ENCODE results near the gene LCLAT1. TPM values are rescaled to one million over a fixed set of nuclear protein-coding genes. Genes with fewer than 3 reads are reported as not detected.

LCLAT1 gene
- total RNA-seq, 1 experiment from 2014 or later, result 32.9 TPM

GRCh38 chr2:30527411-30527810 is 80.4 kb downstream of the LCLAT1 start:
- no peak overlapping the region for H2BK5ac ChIP-seq (ENCODE audit: insufficient read length, low read length)
- no peak overlapping the region for H3K4me2 ChIP-seq (ENCODE audit: insufficient read depth, insufficient read length, low read length)
- H3K23ac ChIP-seq (ENCODE audit: insufficient read length, low read depth, low read length), result no peak overlapping the region
- TF ChIP-seq, protein P1, sequence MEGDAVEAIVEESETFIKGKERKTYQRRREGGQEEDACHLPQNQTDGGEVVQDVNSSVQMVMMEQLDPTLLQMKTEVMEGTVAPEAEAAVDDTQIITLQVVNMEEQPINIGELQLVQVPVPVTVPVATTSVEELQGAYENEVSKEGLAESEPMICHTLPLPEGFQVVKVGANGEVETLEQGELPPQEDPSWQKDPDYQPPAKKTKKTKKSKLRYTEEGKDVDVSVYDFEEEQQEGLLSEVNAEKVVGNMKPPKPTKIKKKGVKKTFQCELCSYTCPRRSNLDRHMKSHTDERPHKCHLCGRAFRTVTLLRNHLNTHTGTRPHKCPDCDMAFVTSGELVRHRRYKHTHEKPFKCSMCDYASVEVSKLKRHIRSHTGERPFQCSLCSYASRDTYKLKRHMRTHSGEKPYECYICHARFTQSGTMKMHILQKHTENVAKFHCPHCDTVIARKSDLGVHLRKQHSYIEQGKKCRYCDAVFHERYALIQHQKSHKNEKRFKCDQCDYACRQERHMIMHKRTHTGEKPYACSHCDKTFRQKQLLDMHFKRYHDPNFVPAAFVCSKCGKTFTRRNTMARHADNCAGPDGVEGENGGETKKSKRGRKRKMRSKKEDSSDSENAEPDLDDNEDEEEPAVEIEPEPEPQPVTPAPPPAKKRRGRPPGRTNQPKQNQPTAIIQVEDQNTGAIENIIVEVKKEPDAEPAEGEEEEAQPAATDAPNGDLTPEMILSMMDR (conservative IDR thresholded peaks at IDR 0.05), result no peak
- H4K8ac ChIP-seq (replicated peaks; ENCODE audit: insufficient read length, low read depth, low read length), result no peak overlapping the region
- no peaks in the 10 kb centered on the region for H3K23me2 ChIP-seq (ENCODE audit: insufficient read length, low read depth, low read length, poor library complexity, severe bottlenecking)
- Mint-ChIP-seq H3K36me3 (ENCODE audit: insufficient read depth in 1 of 3, low read depth in 3 of 3) (peaks cover 3 to 8% (median 3%) of the 10 kb centered on the region in 3 experiments; a peak in 5 of 7 replicates), H3K4me1 (peaks cover 6 to 8% of the 10 kb centered on the region in 2 experiments; a peak in 3 of 4 replicates), H3K27ac (no peak overlapping the region), H3K9me3 (no peaks in the 10 kb centered on the region), H3K27me3 (ENCODE audit: low read depth) (no peaks in the 10 kb centered on the region), H3K4me3 (no peak overlapping the region)
- H3K79me1 ChIP-seq (ENCODE audit: insufficient read depth, low read depth, low read length, poor library complexity, severe bottlenecking), result no peaks in the 10 kb centered on the region
- no peak overlapping the region for H2BK15ac ChIP-seq (ENCODE audit: low read depth, low read length)
- no peak overlapping the region for H2AFZ ChIP-seq (ENCODE audit: low read length)
- H3K27ac ChIP-seq (ENCODE audit: insufficient read length, low read depth, low read length), result no peak overlapping the region
- no peaks in the 10 kb centered on the region for H3K27me3 ChIP-seq (ENCODE audit: insufficient read depth, low read length)
- H3K14ac ChIP-seq (ENCODE audit: insufficient read depth, low read length), result no peak overlapping the region
- H3K56ac ChIP-seq (ENCODE audit: insufficient read length, low read depth, low read length), result no peak overlapping the region
- no peak overlapping the region for H3K4ac ChIP-seq (ENCODE audit: low read depth, low read length)
- H2BK20ac ChIP-seq (ENCODE audit: low read depth, low read length, poor library complexity, severe bottlenecking), result no peak overlapping the region
- whole genome bisulfite sequencing (ENCODE audit: extremely low coverage, insufficient read length, low lambda C conversion rate), result no CpG with 5 or more reads among the region's 2 CpGs
- no peaks in the 10 kb centered on the region; the same call in 1 of the 2 replicates for H3K4me1 ChIP-seq (ENCODE audit: insufficient read depth, low read length)
- no peak overlapping the region for H4K91ac ChIP-seq (ENCODE audit: insufficient read length, low read depth, low read length)
- H4K5ac ChIP-seq (ENCODE audit: insufficient read length, low read depth, low read length), result no peak overlapping the region
- H4K20me1 ChIP-seq (ENCODE audit: control insufficient read depth, insufficient read depth, insufficient read length), result no peaks in the 10 kb centered on the region
- H2BK120ac ChIP-seq (ENCODE audit: low read depth, low read length, poor library complexity, severe bottlenecking), result no peak overlapping the region
- no peaks in the 10 kb centered on the region for H3K9me3 ChIP-seq (ENCODE audit: control insufficient read depth, low read depth, low read length)
- DNase-seq, result no peak
- no peak overlapping the region for H3T11ph ChIP-seq (ENCODE audit: low read length)
- H3K18ac ChIP-seq (ENCODE audit: insufficient read length, low read depth, low read length), result no peak overlapping the region
- no peak overlapping the region for H2AK5ac ChIP-seq (ENCODE audit: insufficient read length, low read length)
- H2BK12ac ChIP-seq (ENCODE audit: insufficient read length, low read depth, low read length), result no peak overlapping the region
- no peaks in the 10 kb centered on the region for H3K79me2 ChIP-seq (ENCODE audit: insufficient read depth, low read length)
- H3K9ac ChIP-seq (ENCODE audit: extremely low read depth, insufficient read length, low read length), result no peak overlapping the region

All from H9 (cell line).